ENCODE data around the gene POLE.

Gene POLE

DNA sequence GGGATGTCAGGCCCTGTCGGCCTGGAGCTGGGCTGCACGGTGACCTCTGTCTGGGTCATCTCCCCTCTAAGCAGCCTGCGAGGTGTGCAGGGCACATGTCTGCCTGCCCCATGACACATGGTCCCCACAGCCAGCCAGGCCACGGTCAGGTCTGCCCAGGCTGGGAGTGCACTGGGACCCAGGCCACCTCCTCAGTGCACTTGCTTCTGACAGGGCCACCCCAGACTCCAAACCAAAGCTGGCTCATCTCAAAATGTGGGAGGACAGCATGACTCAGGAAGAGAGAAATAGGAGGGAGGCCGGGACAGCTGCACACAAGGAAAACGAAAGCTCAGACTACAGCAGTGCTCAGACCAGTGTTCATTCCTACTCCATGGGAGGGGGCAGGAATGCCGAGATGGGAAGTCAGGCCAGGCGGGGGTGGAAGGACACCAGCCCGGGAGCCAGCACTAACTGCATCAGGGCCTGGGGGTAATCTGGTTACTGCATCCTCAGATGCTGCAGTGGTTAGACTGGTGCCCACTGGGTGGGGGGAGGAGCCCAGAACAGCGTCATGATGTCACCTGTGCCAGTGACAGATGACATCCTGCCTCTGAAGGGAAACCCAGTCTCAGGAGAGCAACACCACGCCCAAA, 64.6 kb downstream of the POLE start (continued):
- no peak for TF ChIP-seq ZEB2 (tag by site-specific recombination; IDR thresholded peaks at IDR 0.05)
- TF ChIP-seq ZFHX2 (tag by site-specific recombination; conservative IDR thresholded peaks at IDR 0.05) = peak; percentile 41; the same call in 1 of the 2 replicates

DNA sequence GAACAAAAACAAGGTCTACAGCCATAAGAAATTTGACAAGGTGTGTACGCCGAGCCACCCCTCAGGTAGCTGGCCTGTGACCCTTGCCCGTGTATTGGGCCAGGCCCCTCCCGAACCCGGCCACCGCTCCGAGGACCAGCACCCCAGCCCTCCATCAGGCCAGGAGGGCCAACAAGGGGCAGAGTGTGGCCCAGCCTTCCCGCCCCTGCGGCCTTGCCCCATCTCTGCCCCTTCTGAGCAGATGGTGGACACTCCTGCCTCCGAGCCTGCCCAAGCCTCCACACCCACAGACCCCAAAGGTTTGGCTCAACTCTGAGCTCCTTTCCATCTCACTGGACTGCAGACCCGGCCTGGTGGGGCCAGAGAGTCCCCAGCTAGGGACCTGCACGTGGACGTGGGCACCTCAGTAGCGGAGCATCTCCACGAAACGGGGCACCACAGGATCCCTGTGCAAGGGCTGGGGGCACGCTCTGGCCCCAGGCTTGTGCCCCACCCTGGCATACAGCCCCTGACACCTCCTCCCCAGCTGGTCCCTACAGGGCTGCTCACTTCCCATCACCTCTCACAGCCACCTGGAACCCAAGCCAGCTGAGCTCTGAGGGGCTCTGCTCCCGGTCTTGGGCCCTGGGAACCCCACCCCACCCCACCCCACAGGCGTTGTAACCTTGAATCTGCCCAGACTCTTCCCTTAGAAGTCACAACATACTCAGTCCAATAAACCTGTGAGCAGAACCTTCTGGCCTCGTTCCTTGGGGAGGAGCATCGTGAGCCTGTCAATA, 65.3 kb downstream of the POLE start:
- TF ChIP-seq BCL11B (tag by site-specific recombination; IDR thresholded peaks at IDR 0.05; ENCODE audit: low read depth) (0 out of 2 replicates have a peak, but pooled peaks have one; percentile 56), ZNF433 (tag by site-specific recombination; IDR thresholded peaks at IDR 0.05; ENCODE audit: low read depth) (no peak), ZNF791 (tag by site-specific recombination; IDR thresholded peaks at IDR 0.05) (no peak), ZNF560 (tag by site-specific recombination; IDR thresholded peaks at IDR 0.05; ENCODE audit: borderline replicate concordance) (no peak), ZNF121 (tag by site-specific recombination; IDR thresholded peaks at IDR 0.05) (no peak), ZNF571 (tag by site-specific recombination; IDR thresholded peaks at IDR 0.05) (no peak), FEZF1 (tag by site-specific recombination; IDR thresholded peaks at IDR 0.05) (no peak), ZNF140 (tag by site-specific recombination; IDR thresholded peaks at IDR 0.05) (no peak), ZNF292 (tag by site-specific recombination; IDR thresholded peaks at IDR 0.05; ENCODE audit: borderline replicate concordance, low read depth) (no peak), ZNF175 (tag by site-specific recombination; IDR thresholded peaks at IDR 0.05) (no peak), ZNF621 (tag by site-specific recombination; IDR thresholded peaks at IDR 0.05) (no peak)
- TF ChIP-seq, protein P1, sequence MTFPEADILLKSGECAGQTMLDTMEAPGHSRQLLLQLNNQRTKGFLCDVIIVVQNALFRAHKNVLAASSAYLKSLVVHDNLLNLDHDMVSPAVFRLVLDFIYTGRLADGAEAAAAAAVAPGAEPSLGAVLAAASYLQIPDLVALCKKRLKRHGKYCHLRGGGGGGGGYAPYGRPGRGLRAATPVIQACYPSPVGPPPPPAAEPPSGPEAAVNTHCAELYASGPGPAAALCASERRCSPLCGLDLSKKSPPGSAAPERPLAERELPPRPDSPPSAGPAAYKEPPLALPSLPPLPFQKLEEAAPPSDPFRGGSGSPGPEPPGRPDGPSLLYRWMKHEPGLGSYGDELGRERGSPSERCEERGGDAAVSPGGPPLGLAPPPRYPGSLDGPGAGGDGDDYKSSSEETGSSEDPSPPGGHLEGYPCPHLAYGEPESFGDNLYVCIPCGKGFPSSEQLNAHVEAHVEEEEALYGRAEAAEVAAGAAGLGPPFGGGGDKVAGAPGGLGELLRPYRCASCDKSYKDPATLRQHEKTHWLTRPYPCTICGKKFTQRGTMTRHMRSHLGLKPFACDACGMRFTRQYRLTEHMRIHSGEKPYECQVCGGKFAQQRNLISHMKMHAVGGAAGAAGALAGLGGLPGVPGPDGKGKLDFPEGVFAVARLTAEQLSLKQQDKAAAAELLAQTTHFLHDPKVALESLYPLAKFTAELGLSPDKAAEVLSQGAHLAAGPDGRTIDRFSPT (tag by site-specific recombination; IDR thresholded peaks at IDR 0.05) = peak; percentile 63
- Histone ChIP-seq H3K27ac (ENCODE audit: extremely low read depth, low read depth, low read length) (no peak overlapping the region), H3K4me3 (ENCODE audit: low read depth, low read length) (no peak overlapping the region), H3K36me3 (ENCODE audit: control insufficient read depth in 2 of 2, insufficient read depth in 1 of 2, low read length in 2 of 2) (peaks cover 0 to 44% of the 10 kb centered on the region in 2 experiments; a peak in 2 of 3 replicates), H3K9me3 (ENCODE audit: control insufficient read depth, insufficient read depth, low read depth, low read length) (no peaks in the 10 kb centered on the region), H3K4me1 (ENCODE audit: control insufficient read depth, insufficient read depth, low read length) (no peaks in the 10 kb centered on the region)
- ChIA-PET CTCF (interaction anchor here (0.6 to 1.0 kb wide), 5 partner anchors 8 to 207 kb away, joined by 3 to 7 read pairs (median 4); no protein-coding TSS in a partner anchor), POLR2A (no interaction called here)

DNA sequence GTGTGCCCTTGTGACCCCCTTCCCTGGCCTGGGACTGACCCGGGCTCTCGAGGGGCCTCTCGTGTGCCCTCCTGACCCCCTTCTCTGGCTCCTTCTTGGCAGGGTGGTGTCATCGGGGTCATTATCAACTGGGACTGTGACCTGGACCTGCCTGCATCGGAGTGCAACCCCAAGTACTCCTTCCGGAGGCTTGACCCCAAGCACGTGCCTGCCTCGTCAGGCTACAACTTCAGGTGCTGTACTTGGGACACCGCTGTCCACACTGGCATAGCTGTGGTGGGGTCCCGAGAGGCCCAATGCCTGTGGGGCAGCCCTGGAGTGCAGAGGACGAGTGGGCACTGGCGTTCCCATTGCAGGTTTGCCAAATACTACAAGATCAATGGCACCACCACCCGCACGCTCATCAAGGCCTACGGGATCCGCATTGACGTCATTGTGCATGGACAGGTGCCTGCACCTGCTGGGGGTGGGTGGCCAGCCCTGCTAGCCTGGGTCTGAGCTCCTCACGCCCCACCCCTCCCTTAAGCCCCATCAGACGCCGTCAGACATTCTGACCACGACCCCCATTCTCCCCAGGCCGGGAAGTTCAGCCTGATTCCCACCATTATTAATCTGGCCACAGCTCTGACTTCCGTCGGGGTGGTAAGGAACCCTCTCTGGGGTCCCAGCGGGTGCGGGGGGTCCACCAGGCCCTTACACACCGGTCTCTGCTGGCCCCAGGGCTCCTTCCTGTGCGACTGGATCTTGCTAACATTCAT, 66.1 kb downstream of the POLE start:
- CTCF ChIA-PET = interaction anchor here (1.1 kb wide), 1 partner anchor 9 kb away, joined by 3 read pairs; no protein-coding TSS in a partner anchor
- TF ChIP-seq GLIS2 (tag by site-specific recombination; IDR thresholded peaks at IDR 0.05) (0 out of 2 replicates have a peak, but pooled peaks have one; percentile 13), ZNF10 (tag by site-specific recombination; IDR thresholded peaks at IDR 0.05) (peak; percentile 86), GFI1B (tag by site-specific recombination; IDR thresholded peaks at IDR 0.05) (no peak), KLF1 (tag by site-specific recombination; IDR thresholded peaks at IDR 0.05) (peak; percentile 12; the same call in 1 of the 2 replicates), EGR2 (tag by site-specific recombination; IDR thresholded peaks at IDR 0.05; ENCODE audit: low read depth) (no peak), ZNF670 (tag by site-specific recombination; IDR thresholded peaks at IDR 0.05; ENCODE audit: low read depth) (no peak), ZNF610 (tag by site-specific recombination; IDR thresholded peaks at IDR 0.05; ENCODE audit: borderline replicate concordance) (no peak)
- Histone ChIP-seq H3K4me1 (ENCODE audit: control insufficient read depth, insufficient read depth, low read length) (no peaks in the 10 kb centered on the region), H3K27ac (ENCODE audit: extremely low read depth, low read depth, low read length) (no peak overlapping the region), H3K9me3 (ENCODE audit: control insufficient read depth, insufficient read depth, low read depth, low read length) (no peaks in the 10 kb centered on the region), H3K4me3 (ENCODE audit: low read depth, low read length) (no peak overlapping the region), H3K36me3 (ENCODE audit: control insufficient read depth in 2 of 2, insufficient read depth in 1 of 2, low read length in 2 of 2) (peaks cover 0 to 36% of the 10 kb centered on the region in 2 experiments; a peak in 1 of 3 replicates)
- POLR2A ChIA-PET = interaction anchor here (0.6 kb wide), 1 partner anchor 23 kb away, joined by 8 read pairs; no protein-coding TSS in a partner anchor

Measured in HEK293 (cell line).